Measurements from ENCODE around the gene PLA1A. TPM values are rescaled to one million over a fixed set of nuclear protein-coding genes. Genes with fewer than 3 reads are reported as not detected.
"Not testable (repeated sequence)": the region's sequence is repeated elsewhere in the genome, so short reads cannot be mapped to it uniquely, and the experiment has no call there.

The PLA1A gene
- total RNA-seq, 1 donor from 2014 or later = 37.6 TPM

GRCh38 chr3:119559441-119559963 is 38.2 kb upstream of the PLA1A start, which contains the start of gene CD80:
Gene CD80, minus strand, starts transcription at chr3:119559614. Its CDS starts 1,886 bp downstream, at chr3:119557728.
- Histone ChIP-seq H3K27ac (peak within 1 kb of the TSS; percentile 65), H3K4me3 (peak within 1 kb of the TSS; percentile 32), H3K9me3 (no peaks in the 10 kb centered on the region), H3K4me1 (peaks cover 10% of the 10 kb centered on the region), H3K27me3 (no peaks in the 10 kb centered on the region), H3K36me3 (no peaks in the 10 kb centered on the region)
- intact Hi-C loops (cut with DNase I) = no loop called here
- ATAC-seq (peak; percentile 89), DNase-seq (peak; percentile 71)
- TF ChIP-seq CTCF (IDR thresholded peaks at IDR 0.05) = peak; percentile 41

GRCh38 chr3:119560160-119560559 is 37.5 kb upstream of the PLA1A start:
- intact Hi-C loops (cut with DNase I) = no loop called here
- TF ChIP-seq CTCF (IDR thresholded peaks at IDR 0.05) = no peak

GRCh38 chr3:119562307-119562961 is 35.3 kb upstream of the PLA1A start:
- intact Hi-C loops (cut with DNase I) = no loop called here
- DNase-seq (no peak), ATAC-seq (peak; percentile 79)

More at GRCh38 chr3:119560160-119560559, 37.5 kb upstream of the PLA1A start:
- no peaks in the 10 kb centered on the region for H3K9me3 ChIP-seq
- no peaks in the 10 kb centered on the region for H3K36me3 ChIP-seq
- no peaks in the 10 kb centered on the region for H3K27me3 ChIP-seq
- H3K4me1 ChIP-seq = peaks cover 9% of the 10 kb centered on the region
- DNase-seq (no peak), ATAC-seq (no peak)
- no peak overlapping the region for H3K4me3 ChIP-seq
- no peak overlapping the region for H3K27ac ChIP-seq

GRCh38 chr3:119563334-119563733 is 34.4 kb upstream of the PLA1A start:
- H3K4me3 ChIP-seq; intact Hi-C loops (cut with DNase I); ATAC-seq; H3K27me3 ChIP-seq; H3K4me1 ChIP-seq; H3K27ac ChIP-seq; H3K9me3 ChIP-seq; H3K36me3 ChIP-seq; DNase-seq: not testable (repeated sequence)

More at GRCh38 chr3:119562307-119562961, 35.3 kb upstream of the PLA1A start:
- Histone ChIP-seq H3K36me3 (no peaks in the 10 kb centered on the region), H3K9me3 (no peaks in the 10 kb centered on the region), H3K27ac (no peak overlapping the region), H3K4me1 (no peaks in the 10 kb centered on the region), H3K4me3 (no peak overlapping the region), H3K27me3 (no peaks in the 10 kb centered on the region)
- no peak for TF ChIP-seq CTCF (IDR thresholded peaks at IDR 0.05)

GRCh38 chr3:119569156-119569555 is 28.5 kb upstream of the PLA1A start:
- Histone ChIP-seq H3K27ac (no peak overlapping the region), H3K4me3 (no peak overlapping the region)
- intact Hi-C loops (cut with DNase I) = no loop called here

More at GRCh38 chr3:119569156-119569555, 28.5 kb upstream of the PLA1A start:
- Histone ChIP-seq H3K27me3 (no peaks in the 10 kb centered on the region), H3K9me3 (no peaks in the 10 kb centered on the region), H3K4me1 (no peaks in the 10 kb centered on the region), H3K36me3 (no peaks in the 10 kb centered on the region)
- no peak for TF ChIP-seq CTCF (IDR thresholded peaks at IDR 0.05)
- ATAC-seq (peak; percentile 67), DNase-seq (no peak)

Measured in upper lobe of right lung (tissue), 1 donor.